ENCODE results near the gene TNNI3.
"Not testable (repeated sequence)": the region's sequence is repeated elsewhere in the genome, so short reads cannot be mapped to it uniquely, and the experiment has no call there.

The TNNI3 gene

DNA sequence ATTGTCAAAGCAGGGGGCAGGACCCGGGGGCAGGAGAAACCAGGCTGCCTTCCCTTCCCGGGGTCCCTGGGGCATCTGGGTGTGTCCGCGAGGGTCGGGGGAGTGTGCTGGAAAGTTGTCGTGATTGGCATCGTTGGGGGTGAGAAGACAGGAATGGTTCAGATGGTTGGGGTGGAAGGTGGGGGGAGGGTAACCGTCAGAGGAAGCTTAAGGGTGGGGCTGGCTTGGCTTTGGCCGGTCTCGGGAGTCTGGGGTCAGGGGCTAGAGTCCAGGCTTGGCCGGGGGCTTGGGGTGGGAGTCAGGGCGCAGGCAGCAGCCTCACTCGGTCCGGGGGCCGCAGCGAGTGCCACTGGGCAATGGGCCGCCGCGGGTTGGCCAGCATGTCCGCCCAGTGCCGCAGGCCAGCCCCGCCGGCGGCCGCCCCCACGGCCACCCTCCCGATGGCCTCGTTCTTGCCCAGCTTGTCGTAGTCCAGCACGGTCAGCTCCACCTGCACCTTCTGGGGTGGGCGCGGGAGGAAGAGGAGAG is 15.7 kb upstream of the TNNI3 start:
- DNase-seq (ENCODE audit: low read depth in 4 of 4, low spot score in 1 of 4): no peak

DNA sequence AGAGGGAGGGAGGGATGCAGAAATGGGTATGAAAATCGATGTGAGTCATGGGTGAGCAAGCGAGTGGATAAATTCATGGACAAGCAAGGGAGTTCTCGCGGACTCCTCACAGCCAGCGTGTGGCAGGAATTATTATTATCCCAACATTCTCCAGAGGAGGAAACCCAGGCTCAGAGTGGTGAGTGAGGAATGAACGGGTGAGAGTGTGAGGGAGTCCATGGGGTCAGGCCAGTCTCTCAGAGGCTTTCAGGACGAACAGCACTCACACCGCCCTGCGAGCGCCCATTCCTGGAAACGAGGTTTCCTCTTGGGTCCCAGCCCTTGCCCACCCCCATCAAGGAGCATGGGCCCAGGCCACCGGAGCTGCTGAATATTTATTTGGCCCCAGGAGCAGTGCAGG is 15.2 kb upstream of the TNNI3 start:
- no peak for DNase-seq (ENCODE audit: low read depth in 4 of 4, low spot score in 1 of 4)

DNA sequence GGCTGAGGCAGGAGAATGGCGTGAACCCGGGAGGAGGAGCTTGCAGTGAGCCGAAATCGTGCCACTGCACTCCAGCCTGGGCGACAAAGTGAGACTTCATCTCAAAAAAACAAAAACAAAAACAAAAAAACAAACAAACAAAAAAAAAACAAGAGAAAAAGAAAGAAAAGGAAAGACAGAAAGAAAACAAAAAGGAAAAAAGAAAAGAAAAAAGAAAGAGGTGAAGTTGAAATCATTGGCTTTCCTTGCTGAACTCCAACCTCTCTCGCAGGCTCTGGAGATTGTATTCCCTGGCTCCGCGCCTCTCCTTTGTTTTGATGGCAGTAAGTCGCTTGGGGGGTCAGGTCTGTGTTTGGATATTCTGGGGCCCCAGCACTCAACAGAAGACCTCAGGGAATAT is 14.8 kb upstream of the TNNI3 start:
- DNase-seq (ENCODE audit: low read depth in 4 of 4, low spot score in 1 of 4): not testable (repeated sequence)

DNA sequence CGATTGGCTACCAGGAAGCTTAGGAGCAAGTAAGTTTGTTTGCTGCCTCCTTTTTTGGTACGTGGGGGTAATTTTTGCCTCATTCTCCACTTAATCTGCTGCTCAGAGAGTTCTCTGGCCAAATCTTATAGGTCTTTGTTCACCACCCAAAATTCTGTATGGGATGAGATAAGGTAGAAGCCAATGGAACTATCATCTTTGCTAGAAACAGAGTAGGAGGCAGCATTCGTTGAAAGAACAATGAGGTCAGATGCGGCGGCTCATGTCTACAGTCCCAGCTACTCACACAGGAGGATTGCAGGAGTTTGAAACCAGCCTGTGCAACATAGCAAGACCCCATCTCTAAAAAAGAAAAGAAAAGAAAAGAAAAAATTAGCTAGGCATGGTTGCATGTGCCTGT is 13.9 kb upstream of the TNNI3 start:
- no peak for DNase-seq (ENCODE audit: low read depth in 4 of 4, low spot score in 1 of 4)

DNA sequence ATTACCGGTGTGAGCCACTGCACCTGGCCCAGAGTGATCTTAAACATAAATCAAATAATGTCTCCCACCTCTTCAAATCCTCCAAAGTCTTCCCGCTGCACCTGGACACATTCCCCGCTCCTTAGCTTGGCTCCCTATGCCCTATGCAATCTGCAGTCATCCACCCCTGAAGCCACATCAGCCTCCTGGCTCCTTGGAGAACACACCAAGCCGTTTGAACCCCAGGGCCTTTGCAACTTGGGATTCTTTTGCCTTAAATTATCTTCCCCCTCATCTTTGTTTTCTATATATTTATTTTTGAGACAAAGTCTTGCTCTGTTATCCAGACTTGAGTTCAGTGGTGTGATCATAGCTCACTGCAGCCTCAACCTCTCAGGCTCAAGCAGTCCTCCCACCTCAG is 11.6 kb upstream of the TNNI3 start:
- DNase-seq (ENCODE audit: low read depth in 4 of 4, low spot score in 1 of 4): no peak

DNA sequence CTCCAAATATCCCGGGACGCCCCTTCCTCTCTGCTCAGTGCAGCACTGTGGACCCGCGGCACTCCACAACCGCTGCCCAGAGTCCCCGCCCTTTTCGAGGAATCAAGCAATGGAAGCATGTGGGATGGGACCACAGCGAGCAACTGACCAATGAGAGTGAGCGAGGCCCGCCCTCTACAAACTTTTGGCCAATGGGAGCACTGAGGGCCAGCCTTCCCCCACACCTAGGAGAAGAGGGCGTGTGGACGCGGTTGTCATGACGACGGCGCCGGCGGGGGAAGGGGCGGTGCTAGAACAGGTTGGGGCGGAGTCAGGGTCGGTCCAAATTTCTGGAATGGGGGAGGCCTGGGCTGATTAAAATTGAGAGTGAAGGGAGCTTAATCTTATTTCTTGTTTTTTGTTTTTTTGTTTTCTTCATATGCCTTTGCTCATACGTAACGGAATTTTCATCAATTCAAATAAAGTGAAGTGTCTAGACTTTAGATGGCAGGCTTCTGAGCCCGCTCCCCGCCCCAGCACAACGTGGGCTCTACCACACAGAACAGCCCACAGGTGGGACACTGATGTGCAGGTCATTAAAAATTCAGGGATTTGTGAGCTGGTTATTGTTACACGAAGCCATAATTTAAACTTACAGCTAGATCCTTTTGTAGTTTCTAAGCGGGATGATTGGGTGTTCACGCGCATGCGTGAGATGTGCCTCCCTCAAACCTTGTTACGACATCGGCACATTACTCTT is 9.2 kb upstream of the TNNI3 start, which contains the start of gene DNAAF3:
DNAAF3 (minus strand) TSS at position 84 of the 739 bp plus-strand sequence. CDS start 200 bp downstream, outside the sequence.
- peak in 3 of 4 experiments; percentile 42 to 76 (median 68) for DNase-seq (ENCODE audit: low read depth in 4 of 4, low spot score in 1 of 4)

DNA sequence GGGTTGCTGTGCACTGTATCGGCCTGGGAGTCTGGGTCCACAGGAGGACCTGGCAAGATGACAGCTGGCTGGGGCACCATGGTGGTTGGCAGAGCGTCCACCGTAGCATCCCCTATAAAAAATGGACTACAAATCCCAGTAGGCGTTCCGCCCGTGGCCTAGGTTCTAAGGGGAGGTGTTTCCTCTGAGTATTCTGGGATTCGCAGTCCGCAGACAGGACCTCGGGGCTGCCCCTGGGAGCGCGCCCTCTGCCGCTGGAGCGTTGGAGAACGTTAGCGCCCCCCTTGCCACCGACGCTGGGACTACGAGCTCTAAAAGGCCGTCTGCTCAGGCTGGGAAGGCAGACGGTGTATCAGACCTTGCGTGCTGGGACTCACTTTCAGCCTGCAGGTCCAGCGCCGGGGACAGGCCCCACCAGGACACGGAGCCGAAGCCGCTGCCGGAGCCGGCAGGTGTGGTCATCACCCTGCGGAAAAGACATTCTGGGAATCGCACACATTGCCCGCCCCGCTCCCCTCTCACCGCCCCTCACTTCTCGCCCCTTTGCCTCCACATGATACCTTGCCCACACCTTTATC is 8.5 kb upstream of the TNNI3 start:
- no peak for DNase-seq (ENCODE audit: low read depth in 4 of 4, low spot score in 1 of 4)

DNA sequence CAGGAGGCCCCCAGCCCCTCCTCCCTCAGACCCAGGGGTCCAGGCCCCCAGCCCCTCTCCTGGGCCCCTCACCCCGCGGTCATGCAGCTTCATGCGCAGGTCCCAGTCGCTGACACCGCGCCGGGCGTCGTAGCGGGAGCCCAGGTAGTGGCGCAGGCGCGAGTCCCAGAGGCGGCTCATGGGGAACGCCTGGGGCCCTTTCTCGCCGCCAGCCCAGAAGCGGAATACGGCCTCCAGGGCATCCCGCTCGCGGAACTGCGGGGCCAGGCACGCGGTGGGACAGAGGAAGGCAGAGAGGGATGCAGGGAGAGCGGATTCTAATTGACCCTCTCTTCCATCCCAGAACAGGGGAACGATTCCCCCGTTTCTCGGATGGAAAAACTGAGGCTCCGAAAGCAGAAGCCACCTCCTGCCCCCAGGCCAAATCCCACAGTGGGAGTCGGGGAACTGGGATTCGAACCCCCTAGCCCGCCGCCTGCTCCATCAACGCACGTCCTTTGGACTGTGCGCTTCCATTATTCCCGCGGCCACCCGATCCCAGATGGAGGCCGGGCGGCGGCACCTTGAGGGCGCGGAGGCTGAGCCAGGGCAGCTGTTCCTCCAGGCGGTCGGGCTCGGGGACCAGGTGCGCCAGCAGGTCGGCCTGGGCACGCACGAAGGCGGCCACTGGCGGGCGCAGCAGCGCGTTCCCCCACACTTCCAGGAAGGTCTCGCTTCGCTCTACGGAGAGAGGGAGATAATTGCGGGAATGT is 4.2 kb upstream of the TNNI3 start:
- DNase-seq (ENCODE audit: low read depth in 4 of 4, low spot score in 1 of 4): no peak

DNA sequence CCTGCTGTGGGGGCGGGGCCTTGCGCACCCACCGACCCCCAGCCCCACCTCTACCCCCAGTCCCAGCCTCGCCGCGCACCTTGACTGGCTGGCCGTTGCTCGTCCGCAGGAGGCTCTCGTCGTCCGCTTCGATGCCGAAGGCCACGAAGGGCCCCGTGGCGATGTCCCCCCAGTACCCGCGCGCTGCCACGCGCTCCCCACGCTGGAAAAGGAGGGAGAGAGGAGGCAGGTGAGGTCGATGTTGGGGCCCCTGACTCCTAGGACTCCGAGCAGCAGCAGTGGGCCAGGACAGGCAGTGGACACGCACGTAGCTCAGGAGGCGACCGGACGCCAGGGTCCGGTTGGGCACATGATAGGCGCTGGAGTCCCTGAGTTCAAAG is 3.4 kb upstream of the TNNI3 start:
- DNase-seq (ENCODE audit: low read depth in 4 of 4, low spot score in 1 of 4): no peak

DNA sequence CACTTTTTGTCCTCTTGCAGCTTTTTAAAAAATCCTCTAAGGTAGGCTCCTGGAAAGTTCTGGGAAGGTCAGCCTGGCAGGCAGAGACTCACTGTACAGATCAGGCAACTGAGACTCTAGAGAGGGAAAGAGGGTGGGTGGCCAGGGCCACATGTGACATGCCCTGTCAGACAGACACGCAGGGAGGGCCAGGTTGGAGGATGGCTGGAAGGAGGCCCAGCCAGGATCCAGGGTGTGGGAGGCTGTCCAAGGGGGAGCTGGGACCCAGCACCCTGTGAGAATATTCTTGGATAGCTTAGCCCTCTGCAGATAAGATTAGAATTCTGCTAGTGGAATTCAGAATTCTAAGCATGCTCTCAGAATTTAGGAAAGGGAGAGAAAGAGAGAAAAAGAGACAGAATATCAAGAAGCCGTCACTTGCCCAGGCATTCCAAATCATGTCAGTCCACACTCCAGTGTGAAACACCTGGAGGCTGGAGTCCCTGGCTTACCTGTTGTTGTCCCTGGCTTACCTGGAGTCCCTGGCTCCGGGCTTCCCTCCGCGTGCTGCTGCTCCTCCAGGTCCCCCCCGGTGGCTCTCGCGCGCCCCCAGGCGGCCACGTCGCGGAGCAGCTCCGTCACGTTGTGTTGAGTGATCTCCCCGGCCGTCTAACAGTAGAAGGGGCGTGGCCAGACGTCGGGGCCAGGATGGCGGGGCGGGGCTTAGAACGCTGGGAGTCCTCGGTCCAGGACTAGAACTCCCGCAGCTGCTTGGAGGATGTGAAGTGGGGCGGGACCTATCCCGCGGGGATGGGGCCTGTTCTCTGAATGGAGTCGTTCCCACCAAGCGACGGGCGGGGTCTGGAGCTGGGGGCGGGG is 2.8 kb upstream of the TNNI3 start:
- DNase-seq (ENCODE audit: low read depth in 4 of 4, low spot score in 1 of 4): peak; percentile 68 to 86 (median 82)

DNA sequence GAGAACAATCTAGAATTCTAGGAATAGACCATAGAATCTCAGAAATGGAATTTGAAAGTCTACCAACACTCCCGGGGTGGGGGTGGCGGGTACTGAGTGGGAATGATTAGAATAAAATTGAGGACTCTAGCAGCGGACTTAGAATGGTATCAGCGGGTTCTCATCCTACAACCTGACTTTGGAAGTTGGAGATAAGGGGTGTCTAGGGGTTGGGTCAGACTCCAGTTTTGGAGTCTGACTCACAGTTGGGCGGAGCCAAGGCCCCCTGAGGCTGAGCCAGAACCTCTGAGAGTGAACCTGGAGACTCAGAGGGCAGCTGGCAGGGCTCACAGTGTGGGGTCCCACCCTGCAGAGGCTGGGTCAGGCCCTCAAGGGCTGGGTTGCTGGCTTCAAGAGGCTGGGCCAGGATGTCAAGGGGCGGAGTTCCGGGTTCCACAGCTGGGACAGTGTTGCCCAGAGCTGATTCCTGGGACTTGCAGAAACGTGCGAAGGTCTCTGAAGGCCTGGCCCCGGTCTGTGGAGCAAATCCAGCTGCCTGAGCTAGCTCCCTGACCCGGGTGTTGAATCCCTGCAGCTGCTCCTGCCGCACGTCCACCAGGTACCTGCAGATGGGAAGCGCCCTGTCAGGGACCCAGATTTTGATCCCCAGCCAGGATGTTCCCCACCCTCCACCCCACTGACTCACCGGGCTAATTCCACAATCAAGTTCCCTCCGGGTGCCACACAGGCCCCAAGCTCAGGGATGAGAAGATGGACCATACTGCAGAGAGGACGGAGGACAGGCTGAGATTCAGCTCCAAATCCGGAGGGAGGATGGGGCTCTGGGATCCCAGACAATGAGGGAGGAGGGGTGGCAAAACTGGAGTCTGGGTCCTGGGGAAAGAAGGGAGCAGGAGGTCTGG is 1.6 kb upstream of the TNNI3 start:
- no peak for DNase-seq (ENCODE audit: low read depth in 4 of 4, low spot score in 1 of 4)

DNA sequence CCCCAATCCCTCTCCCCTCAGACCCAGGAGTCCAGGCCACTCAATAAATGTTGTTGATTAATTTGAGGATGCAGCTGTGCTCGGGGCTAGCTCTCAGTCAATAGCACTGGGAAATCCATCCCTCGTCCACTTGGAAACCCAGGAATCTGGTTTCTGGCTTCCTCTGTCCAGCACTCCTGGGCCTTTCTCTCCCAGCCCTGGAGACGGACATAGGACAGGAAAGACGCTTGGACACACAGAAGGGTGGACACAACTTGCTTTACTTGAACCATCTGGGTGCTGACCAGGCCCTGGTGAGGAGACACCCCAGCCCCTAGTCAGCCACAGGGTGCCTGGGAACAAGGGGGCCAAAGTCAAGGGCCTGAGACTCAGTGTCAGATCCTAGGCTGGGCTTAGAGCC is 891 bp upstream of the TNNI3 start:
- no peak for DNase-seq (ENCODE audit: low read depth in 4 of 4, low spot score in 1 of 4)

DNA sequence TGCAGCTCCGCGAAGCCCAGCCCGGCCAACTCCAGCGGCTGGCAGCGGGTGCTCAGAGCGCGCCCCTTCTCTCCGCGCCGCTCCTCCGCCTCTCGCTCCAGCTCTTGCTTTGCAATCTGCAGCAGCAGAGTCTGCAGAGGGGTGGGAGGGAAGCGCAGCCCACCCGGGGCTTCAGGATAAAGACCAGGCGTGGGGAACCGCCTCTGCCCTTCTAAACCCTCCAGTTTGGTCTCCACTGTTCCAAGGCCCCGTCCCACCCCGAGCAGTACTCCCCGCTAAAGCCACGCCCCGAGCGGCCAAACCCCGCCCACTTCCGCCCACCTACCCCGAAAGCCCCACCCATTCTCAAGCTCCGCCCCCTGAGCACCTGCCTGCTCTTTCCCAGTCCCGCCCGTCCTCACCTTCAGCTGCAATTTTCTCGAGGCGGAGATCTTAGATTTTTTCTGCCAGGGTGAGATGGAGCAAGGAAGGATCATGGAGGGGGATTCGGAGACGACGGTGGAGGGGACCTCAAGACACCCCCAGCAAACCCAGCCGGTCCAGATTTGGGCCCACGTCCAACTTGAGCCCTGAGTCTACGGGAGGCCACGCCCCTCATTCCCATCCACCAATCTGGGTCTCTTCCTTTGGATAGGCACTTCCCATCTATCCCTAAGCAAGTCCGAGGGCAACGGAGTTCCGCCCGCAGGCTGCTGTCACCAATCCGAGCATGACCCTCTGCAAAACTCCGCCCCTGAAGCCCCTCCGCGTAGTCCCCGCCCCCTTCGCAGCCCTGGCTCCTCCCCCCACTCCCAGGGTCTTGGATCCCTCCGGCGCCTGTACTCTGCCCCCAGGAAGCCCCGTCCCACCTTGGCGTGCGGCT is 1.1 kb downstream of the TNNI3 start:
- DNase-seq (ENCODE audit: low read depth in 4 of 4, low spot score in 1 of 4): no peak

DNA sequence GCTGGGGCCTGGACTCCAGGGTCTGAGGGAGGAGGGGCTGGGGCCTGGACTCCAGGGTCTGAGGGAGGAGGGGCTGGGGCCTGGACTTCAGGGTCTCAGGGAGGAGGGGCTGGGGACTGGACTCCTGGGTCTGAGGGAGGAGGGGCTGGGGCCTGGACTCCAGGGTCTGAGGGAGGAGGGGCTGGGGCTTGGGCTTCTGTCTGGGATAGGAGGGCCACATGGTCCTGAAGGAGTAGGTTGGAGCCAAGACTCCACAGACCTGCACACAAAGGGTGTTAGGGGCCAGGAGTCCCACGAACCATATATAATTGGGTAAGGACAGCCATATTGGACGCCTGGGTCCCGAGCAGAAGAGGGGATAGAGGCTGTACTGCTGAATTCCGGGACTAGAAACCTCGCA is 1.7 kb downstream of the TNNI3 start:
- DNase-seq (ENCODE audit: low read depth in 4 of 4, low spot score in 1 of 4): not testable (repeated sequence)

DNA sequence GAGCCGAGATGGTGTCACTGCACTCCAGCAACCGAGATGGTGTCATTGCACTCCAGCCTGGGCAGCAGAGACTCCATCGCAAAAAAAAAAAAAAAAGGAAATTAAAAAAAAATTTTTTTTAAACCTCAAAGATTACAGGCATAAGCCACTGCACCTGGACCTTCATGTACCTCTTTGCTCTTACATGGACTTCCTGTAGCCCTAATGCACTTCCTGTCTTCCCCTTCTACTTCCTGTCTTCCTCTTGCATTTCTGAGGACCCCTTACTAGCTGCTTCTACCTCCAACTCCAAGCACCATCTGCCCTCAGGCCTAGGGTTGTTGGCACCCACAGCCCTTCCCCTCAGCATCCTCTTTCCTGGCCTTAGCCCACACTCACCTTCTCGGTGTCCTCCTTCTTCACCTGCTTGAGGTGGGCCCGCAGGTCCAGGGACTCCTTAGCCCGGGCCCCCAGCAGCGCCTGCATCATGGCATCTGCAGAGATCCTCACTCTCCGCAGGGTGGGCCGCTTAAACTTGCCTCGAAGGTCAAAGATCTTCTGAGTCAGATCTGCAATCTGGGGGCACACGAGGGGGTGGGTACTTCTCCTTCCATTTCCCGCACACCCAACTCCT is 3.8 kb downstream of the TNNI3 start:
- no peak for DNase-seq (ENCODE audit: low read depth in 4 of 4, low spot score in 1 of 4)

DNA sequence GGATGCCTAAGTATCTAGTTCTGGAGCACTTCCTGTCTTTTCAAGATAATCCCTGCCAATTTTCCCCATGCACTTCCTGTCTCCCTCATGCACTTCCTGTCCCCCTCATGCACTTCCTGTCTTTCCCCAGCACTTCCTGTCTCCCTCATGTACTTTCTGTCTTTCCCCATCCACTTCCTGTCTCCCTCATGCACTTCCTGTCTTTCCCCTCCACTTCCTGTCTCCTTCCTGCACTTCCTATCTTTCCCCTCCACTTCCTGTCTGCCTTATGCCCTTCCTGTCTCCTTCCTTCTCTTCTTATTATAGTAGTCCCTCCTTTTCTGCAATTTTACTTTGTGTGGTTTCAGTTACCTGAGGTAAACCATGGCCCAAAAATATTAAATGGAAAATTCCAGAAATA is 5.5 kb downstream of the TNNI3 start:
- no peak for DNase-seq (ENCODE audit: low read depth in 4 of 4, low spot score in 1 of 4)

DNA sequence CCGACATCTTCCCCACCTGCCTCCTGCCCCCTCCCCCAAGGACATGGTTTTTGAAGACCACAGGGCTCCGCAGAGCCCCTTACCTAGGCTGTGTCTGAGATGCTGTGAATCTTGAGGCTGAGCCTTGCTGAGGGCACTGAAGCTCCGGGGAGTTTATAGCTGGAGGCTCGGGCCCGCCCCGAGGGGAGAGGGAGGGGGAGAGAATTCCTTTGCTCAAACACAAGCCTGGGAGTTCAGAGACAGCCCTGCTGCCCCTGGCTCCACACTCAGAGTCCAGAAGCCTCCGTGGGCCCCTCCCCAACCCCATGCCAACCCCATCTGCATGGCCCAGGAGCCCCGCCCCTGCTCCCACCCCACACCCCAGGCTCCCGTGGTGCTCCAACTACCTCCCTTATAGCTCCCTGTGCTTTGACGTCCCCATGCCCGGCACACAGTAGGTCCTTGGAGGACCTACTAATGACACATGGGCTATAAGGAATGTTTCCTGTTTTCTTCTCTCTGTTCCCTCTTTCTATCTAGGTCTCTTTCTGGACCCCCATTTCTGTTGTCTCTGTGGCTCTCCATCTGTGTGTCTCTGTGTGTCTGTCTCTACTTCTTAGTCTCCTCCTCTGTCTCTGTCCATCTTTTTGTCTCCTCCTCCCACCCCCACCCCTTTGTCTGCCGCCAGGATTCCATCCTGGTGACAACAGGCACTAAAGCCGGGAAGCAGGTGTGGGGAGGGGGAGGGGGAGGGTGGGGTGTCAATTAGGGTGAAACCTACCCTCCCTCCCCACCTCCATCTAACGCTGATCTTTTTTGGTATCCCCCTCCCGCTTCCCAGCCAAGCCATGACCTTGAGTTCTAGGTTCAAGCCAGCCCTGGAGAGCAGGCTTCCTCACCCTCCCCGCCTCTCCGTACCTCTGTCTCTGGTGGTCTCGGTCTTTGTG is 8.2 kb downstream of the TNNI3 start, which contains the start of gene TNNT1:
TNNT1 (minus strand) TSS at position 129 of the 926 bp plus-strand sequence. CDS start 2,049 bp downstream, outside the sequence.
- no peak for DNase-seq (ENCODE audit: low read depth in 4 of 4, low spot score in 1 of 4)
